GM12878 (cell line): ENCODE results near the gene GBA2.

Experiments used
- E2F4 ChIP-seq: IDR thresholded peaks from 2 replicates; pipeline ENCODE4 v1.6.1; 2012; ENCODE audit warnings: low read depth, low read length, improper control_type of control experiment
- FOS ChIP-seq: IDR thresholded peaks from 3 replicates; pipeline ENCODE4 v1.6.1; 2011; ENCODE audit warnings: borderline replicate concordance; ENCODE audit not compliant: insufficient read length; ENCODE audit errors: extremely low read depth
- JUND ChIP-seq: IDR thresholded peaks from 2 replicates; pipeline ENCODE4 v1.6.1; 2012; ENCODE audit warnings: low read depth, mild to moderate bottlenecking, low read length, improper control_type of control experiment, moderate library complexity
- KAT2A ChIP-seq: conservative IDR thresholded peaks from 2 replicates; pipeline ENCODE4 v1.6.1; 2011; ENCODE audit warnings: low read depth, low read length; ENCODE audit not compliant: control insufficient read depth
- NFIC ChIP-seq: IDR thresholded peaks from 2 replicates; pipeline ENCODE4 v1.6.1; 2012; ENCODE audit warnings: low read depth, mild to moderate bottlenecking, inconsistent platforms, low read length, moderate library complexity
- PBX3 ChIP-seq: IDR thresholded peaks from 2 replicates; pipeline ENCODE4 v1.6.1; 2011; ENCODE audit warnings: mild to moderate bottlenecking, low read depth, low read length, moderate library complexity; ENCODE audit not compliant: insufficient replicate concordance
- POLR2A ChIP-seq: IDR thresholded peaks from 2 replicates; pipeline ENCODE4 v1.6.1; 2011; ENCODE audit warnings: low read depth, mild to moderate bottlenecking, low read length
- POLR2AphosphoS5 ChIP-seq: IDR thresholded peaks from 2 replicates; pipeline ENCODE4 v1.6.1; 2011; ENCODE audit warnings: mild to moderate bottlenecking, low read length, inconsistent platforms
- TAF1 ChIP-seq: IDR thresholded peaks from 2 replicates; pipeline ENCODE4 v1.6.1; 2011; ENCODE audit warnings: mild to moderate bottlenecking, low read depth, low read length, borderline replicate concordance
- TCF7 ChIP-seq: IDR thresholded peaks from 2 replicates; pipeline ENCODE4 v1.6.1; 2014; ENCODE audit warnings: antibody characterized with exemption, borderline replicate concordance
- ZSCAN29 ChIP-seq: fragments of 450-650 bp; IDR thresholded peaks from 2 replicates; pipeline ENCODE4 v1.6.1; 2017; ENCODE audit warnings: mild to moderate bottlenecking, moderate library complexity
- TF ChIP-seq, protein P1 (sequence below): IDR thresholded peaks from 2 replicates; pipeline ENCODE4 v1.6.1; 2011; ENCODE audit warnings: low read depth, low read length, improper control_type of control experiment, borderline replicate concordance
- TF ChIP-seq, protein P2 (sequence below), 3 experiments: IDR thresholded peaks in 2 of 3; conservative IDR thresholded peaks in 1 of 3; 2 replicates each; pipeline ENCODE4 v1.5.1; 2011; ENCODE audit warnings: low read depth in 3 of 3, low read length in 3 of 3, mild to moderate bottlenecking in 3 of 3, control low read depth in 2 of 3, moderate library complexity in 2 of 3, inconsistent platforms in 1 of 3, mixed read lengths in 1 of 3; ENCODE audit not compliant: control insufficient read depth in 2 of 3, insufficient read depth in 1 of 3; ENCODE audit errors: extremely low read depth in 1 of 3
- TF ChIP-seq, protein P3 (sequence below): IDR thresholded peaks from 2 replicates; pipeline ENCODE4 v1.6.1; 2012; ENCODE audit warnings: mild to moderate bottlenecking, low read depth, low read length

DNA sequence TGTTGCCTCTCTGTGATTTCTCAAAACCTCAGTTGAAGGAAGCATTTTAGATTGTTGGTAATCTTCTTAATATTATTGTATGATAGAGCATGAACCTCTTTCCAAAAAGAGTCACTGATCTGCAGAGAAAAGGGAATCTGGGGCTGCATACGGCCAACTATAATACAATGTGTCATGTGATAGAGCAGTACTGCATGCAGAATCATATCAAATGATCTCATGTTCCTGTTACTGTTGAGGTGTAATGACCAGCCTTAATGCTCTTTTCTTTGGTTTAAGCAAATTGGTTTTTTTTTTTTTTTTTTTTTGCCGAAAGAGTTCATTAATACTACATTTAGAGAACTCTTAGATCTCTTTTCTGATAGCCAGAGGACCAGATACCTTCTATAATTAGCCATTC is 18.0 kb upstream of the GBA2 start:
- TF ChIP-seq, protein P1, sequence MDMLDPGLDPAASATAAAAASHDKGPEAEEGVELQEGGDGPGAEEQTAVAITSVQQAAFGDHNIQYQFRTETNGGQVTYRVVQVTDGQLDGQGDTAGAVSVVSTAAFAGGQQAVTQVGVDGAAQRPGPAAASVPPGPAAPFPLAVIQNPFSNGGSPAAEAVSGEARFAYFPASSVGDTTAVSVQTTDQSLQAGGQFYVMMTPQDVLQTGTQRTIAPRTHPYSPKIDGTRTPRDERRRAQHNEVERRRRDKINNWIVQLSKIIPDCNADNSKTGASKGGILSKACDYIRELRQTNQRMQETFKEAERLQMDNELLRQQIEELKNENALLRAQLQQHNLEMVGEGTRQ = no peak
- TF ChIP-seq ZSCAN29 (no peak), JUND (no peak), KAT2A (no peak), FOS (no peak), POLR2AphosphoS5 (no peak), TCF7 (no peak), POLR2A (no peak), TAF1 (no peak), PBX3 (no peak), E2F4 (no peak), NFIC (no peak)
- TF ChIP-seq, protein P2, sequence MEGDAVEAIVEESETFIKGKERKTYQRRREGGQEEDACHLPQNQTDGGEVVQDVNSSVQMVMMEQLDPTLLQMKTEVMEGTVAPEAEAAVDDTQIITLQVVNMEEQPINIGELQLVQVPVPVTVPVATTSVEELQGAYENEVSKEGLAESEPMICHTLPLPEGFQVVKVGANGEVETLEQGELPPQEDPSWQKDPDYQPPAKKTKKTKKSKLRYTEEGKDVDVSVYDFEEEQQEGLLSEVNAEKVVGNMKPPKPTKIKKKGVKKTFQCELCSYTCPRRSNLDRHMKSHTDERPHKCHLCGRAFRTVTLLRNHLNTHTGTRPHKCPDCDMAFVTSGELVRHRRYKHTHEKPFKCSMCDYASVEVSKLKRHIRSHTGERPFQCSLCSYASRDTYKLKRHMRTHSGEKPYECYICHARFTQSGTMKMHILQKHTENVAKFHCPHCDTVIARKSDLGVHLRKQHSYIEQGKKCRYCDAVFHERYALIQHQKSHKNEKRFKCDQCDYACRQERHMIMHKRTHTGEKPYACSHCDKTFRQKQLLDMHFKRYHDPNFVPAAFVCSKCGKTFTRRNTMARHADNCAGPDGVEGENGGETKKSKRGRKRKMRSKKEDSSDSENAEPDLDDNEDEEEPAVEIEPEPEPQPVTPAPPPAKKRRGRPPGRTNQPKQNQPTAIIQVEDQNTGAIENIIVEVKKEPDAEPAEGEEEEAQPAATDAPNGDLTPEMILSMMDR (IDR thresholded peaks at IDR 0.05 in 2 of 3, conservative IDR thresholded peaks at IDR 0.05 in 1 of 3; ENCODE audit: control insufficient read depth in 2 of 3, extremely low read depth in 1 of 3, insufficient read depth in 1 of 3, low read depth in 3 of 3, low read length in 3 of 3) = no peak
- TF ChIP-seq, protein P3, sequence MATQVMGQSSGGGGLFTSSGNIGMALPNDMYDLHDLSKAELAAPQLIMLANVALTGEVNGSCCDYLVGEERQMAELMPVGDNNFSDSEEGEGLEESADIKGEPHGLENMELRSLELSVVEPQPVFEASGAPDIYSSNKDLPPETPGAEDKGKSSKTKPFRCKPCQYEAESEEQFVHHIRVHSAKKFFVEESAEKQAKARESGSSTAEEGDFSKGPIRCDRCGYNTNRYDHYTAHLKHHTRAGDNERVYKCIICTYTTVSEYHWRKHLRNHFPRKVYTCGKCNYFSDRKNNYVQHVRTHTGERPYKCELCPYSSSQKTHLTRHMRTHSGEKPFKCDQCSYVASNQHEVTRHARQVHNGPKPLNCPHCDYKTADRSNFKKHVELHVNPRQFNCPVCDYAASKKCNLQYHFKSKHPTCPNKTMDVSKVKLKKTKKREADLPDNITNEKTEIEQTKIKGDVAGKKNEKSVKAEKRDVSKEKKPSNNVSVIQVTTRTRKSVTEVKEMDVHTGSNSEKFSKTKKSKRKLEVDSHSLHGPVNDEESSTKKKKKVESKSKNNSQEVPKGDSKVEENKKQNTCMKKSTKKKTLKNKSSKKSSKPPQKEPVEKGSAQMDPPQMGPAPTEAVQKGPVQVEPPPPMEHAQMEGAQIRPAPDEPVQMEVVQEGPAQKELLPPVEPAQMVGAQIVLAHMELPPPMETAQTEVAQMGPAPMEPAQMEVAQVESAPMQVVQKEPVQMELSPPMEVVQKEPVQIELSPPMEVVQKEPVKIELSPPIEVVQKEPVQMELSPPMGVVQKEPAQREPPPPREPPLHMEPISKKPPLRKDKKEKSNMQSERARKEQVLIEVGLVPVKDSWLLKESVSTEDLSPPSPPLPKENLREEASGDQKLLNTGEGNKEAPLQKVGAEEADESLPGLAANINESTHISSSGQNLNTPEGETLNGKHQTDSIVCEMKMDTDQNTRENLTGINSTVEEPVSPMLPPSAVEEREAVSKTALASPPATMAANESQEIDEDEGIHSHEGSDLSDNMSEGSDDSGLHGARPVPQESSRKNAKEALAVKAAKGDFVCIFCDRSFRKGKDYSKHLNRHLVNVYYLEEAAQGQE = no peak
